Kidney tubule cell (primary cell): ENCODE data around the gene BCDIN3D.

Experiments used
- DNase-seq: peaks from one replicate; pipeline ENCODE4 v3.0.0-alpha.2; 2018; ENCODE audit warnings: low spot score

BCDIN3D gene

DNA sequence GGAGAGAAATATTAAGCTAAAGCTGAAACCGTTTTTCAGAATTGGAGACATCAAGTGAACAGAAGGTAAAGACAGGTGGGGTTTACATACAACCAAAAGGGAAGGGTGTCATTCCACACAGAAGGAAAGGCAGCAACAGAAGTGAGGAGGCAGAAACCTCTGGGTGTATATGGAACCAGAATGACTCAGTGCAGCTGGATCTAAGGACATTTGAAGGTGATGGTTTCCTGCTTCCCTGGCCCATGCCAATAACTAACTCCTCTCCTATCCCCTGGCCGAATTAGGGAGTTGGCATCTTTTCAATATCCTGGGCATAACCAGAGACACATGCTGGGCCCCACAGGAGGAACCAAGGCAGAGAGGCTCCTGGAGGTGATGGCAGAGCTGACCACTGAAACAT, 23.1 kb downstream of the BCDIN3D start:
- DNase-seq = no peak

DNA sequence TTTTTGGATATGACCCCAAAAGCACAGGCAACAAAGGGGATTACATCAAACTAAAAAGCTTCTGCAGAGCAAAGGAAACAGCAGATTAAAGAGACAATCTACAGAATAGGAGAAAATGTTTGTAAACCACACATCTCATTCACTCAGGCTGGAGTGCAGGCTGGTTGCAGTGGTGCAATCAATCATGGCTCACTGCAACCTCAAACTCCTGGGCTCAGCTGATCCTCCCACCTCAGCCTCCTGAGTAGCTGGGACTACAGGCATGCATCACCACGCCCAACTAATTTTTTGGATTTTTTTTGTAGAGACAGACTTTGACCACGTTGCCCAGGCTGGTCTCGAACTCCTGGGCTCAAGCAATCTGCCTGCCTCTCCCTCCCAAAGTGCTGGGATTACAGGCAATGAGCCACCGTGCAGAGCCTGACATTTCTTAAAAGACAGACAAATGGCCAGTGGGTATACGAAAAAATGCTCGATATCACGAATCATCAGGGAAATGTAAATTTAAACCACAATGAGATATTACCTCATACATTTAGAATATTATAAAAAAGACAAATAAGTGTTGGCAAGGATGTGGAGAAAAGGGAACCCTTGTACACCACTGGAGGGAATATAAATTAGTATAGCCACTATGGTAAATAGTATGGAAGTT, 24.5 kb downstream of the BCDIN3D start:
- no peak for DNase-seq

DNA sequence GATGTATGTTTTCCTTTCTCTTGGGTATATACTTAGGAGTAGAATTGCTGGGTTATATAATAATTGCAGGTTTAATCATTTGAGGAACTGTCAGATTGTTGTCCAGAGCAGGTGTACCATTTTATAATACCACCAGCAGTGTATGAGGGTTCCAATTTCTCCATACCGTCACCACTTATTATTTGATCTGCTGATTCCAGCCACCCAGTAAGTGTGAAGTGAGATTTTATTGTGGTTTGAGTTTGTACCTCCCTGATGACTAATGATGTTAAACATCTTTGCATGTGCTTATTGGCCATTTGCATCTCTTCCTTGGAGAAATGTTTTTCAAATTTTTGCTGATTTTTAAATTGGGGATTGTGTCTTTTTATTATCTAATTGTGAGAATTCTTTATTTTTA, 29.8 kb downstream of the BCDIN3D start:
- DNase-seq = peak; percentile 66

DNA sequence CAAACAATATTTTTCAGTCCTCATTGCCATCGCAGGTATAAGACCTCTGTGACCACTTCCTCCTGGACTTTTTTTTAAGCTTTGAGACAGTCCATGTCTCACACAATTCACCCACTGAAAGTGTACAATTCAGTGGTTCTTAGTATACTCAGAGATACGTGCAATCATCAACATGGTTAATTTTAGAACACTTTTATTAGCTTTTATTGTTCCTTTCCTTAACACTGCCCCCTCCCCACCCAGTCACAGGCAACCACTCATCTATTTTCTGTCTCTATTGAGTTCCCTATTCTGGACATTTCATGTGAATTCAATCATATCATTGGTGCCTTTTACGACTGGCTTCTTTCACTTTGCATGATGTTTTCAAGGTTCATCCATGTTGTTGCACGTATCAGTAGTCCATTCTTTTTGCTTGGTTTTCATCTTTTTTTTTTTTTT, 30.9 kb downstream of the BCDIN3D start:
- no peak for DNase-seq

DNA sequence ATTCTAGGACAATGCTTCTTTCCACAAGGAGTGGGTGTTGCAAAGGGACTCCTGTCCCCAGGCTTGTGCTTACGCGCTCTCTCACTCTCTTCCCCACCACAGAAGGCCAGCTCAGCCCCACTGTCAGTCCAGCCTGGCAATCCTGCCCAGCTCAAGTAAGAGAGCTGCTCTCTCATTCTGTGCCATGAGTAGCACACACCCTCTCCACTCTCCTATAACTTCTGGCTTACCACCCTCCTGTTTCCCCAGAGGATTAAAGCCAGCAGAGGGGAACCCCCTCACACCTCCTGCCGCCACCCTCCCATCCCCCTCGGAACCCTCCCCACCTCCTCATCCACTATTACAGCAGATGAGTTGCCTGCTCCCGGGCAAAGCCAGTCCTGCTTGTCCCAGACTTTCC, 31.8 kb downstream of the BCDIN3D start:
- DNase-seq = no peak

DNA sequence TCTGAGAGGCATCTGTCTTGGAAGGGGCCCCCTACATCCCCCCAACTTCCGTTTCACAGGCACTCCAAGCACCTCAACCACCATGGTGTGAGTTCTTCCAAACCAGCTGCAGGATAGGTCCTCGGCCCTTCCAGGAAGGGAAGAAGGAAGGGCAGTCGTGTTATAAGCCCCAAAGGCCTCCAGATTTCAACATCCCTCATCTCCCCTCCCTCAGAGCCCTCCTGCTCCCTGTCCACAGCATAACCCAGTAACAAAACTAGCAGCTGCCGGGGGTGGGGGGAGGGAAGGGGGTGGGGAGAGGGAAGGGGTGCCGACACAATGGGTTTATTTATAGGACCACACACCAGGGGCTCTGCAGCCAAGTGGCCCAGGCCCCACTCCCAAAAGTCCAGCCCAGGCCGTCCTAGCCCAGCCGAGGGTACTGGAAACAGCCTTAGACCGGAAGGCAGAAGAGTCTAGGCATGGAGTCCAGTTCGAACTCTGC, 33.0 kb downstream of the BCDIN3D start:
- DNase-seq = no peak

DNA sequence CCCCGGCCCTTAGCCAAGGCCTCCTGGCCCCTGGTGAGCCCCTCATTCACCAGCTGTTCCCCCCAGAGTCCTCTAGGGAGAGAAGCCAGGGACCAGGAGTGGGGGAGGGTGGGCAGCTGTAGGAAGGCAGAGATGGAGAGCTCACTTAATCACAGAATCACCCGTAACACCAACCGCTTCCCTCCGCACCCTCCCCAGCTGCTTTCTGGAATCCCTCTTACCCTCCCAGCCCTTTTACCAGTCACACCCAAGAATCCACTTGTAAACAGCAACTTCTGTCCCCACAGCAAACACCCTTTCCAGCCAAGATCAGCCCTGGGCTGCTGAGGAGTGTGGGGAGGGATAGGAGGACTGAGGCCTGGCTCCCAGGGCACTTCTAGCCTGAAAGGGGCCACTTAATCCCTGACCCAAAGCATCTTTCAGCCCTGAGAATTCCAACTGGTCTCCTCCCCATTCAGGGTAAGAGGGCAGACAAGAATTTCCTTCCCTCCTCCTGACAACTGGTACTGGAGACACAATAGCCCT, 33.5 kb downstream of the BCDIN3D start:
- no peak for DNase-seq

DNA sequence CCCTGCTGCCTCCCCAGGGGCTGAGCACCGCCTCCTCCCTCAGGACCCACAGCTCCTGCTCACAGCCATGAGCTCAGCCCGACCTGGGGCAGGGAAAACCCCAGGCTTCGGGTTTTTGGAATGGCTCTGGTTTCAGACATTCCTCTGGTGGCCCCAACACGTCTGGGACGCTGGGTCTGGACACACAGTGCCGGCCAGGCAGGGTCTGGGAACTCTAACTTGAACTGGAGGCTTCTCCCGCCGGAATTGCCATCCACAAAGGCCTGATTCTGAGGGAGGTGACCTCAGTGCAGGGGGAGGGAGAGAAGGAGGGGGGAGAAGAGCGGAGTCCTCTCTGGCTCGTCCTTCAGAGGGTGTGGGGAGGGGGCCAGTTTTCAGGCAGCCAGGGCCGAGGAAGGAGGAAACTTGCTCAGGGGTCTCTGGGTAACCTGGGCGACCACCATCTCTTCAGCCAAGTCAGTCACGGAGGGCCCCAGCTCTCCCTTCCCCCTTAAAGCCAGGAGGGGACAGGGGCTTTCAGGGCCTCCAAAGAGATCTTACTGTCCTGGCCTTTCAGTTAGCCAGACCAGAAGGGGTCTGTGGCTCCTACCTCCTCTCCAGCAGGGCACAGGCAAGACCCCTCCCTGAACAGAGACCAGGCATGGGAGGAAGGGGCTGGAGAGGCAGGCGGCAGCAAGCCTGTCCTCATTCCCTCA, 34.1 kb downstream of the BCDIN3D start:
- DNase-seq = no peak

DNA sequence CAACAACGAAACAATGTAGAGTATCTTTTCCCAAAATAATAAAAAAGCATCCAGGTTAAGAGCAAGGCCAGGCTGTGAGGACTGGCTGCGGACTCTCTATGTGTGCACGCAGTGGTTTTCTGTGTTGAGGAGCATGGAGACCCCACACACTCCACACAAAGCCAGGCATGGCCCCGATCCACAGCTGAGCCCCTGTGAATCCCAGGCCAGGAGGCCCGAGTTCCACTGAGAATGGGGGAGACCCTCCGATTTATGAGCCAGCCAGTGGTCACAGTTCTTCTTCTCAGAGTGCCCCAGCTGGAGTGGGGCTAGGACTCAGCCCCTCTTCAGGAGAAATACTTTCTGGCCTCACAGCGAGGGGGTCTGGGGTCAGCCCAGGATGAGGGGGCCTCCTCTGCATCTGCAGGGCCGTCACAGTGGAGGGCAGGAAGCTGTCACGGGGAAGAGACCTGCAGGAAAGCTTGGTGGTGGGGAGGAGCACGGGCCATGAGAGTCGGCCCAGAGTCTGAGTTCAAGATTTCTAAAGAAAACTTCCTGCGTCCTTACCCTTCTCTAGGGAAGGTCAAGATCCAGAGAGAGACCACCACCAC, 34.8 kb downstream of the BCDIN3D start:
- DNase-seq = no peak

DNA sequence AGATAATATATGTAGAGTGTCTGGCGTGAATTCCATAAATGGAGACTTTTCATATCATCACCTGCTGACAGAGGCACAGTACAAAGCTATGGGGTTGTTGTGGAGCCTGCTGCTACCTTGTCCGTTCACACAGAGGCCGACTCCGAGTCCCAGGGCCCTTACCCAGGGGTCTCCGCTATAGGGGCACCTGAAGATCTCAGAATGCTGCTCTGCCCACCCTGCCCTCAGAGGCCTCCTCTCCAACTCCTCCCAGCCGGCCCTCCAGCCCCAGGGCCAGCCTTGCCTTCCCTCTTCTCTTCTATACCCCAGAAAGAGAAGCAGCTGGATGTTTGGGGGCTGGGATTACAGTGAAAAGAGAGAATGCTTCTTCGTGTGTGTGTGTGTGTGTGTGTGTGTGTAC, 36.0 kb downstream of the BCDIN3D start:
- DNase-seq = no peak

DNA sequence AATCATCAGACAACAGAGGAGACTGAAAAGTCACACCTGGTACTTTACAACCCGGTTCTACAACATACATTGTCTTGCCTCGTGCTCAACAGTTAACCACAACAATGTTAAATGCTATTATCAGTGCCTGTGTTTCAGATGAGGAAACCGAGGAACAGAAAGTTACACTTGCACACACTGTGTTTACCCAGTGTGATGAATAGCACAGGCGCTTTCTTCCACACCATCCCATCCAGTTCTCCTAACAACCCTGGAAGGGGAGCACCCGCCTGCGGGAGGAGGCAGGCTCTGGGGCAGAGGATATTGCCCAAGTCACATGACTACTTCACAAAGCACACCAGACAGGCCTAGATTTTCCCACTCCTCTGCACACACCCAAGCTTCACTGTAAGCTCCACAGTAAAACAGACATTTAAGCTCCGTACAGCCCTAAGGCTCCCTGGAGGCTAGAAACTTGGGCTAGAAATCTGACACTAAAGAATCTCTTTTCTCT, 36.5 kb downstream of the BCDIN3D start:
- DNase-seq = no peak

DNA sequence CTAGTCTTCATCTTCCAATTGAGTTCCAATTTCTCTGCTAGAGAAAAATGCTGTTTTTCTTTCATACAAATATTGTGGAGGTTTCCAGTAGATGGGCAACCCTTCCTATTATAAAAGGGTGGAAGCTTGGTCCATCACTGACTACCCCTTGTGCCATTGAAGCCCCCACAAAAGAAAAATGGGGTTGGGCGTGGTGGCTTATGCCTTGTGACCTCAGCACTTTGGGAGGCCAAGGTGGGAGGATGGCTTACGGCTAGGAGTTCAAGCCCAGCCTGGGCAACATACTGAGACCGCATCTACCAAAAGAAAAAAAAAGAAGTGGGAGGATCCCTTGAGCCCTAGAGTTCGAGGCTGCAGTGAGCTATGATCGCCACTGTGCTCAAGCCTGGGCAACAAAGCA, 37.5 kb downstream of the BCDIN3D start:
- DNase-seq = no peak

DNA sequence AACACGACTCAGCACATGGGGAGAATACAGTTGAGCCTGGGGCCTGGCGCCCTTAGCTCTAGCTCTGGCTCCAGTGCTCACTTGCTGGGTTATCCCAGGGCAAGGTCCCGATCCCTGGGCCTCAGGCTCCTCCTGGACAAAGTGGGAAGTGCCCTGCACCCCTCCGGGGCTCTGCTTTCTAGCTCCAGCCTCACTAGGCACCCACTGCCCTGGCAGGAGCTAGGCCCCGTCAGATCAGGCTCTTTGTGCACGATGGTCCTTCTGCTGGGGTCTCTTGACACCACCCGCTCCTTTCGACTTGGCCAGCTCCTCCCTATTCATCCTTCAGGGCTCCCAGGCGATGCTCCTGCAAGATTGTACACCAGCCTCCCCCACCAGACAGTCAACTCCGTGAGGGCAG, 38.1 kb downstream of the BCDIN3D start:
- DNase-seq = no peak

DNA sequence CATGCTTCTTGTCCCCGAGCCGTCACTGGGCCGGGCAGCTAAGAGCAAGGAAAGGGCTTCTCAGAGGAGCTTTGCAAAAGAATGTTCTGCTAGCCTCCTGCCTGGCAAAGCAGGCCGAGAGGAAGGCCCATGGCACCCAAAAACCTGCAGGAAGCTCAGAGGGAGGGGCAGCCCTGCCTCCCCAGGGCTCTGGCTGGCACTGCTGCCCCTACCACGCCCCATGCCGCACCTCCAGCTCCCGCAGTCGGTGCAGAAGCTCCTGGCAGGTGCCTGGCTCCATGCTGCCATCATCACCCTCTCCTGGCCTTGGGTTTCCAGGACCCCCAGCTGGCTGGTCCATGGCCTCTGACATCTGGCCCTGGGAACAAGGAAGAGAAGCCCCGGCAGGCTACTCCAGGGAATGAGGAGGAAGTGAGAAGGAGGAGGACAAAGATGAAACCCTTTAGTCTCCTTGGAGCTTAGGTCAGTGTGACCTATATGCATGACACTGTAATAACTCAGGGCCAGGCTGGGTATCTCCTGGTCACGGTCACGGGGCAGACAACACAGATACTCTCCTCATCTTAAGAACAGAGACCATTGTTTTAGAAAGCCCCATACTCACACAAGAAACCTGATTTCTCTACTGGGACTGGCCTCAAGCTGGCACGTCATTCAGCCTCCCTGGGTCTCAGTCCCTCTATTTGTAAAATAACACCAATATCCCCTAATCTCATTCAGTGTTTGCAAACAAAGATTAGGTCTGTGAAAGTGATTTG, 39.0 kb downstream of the BCDIN3D start:
- no peak for DNase-seq

DNA sequence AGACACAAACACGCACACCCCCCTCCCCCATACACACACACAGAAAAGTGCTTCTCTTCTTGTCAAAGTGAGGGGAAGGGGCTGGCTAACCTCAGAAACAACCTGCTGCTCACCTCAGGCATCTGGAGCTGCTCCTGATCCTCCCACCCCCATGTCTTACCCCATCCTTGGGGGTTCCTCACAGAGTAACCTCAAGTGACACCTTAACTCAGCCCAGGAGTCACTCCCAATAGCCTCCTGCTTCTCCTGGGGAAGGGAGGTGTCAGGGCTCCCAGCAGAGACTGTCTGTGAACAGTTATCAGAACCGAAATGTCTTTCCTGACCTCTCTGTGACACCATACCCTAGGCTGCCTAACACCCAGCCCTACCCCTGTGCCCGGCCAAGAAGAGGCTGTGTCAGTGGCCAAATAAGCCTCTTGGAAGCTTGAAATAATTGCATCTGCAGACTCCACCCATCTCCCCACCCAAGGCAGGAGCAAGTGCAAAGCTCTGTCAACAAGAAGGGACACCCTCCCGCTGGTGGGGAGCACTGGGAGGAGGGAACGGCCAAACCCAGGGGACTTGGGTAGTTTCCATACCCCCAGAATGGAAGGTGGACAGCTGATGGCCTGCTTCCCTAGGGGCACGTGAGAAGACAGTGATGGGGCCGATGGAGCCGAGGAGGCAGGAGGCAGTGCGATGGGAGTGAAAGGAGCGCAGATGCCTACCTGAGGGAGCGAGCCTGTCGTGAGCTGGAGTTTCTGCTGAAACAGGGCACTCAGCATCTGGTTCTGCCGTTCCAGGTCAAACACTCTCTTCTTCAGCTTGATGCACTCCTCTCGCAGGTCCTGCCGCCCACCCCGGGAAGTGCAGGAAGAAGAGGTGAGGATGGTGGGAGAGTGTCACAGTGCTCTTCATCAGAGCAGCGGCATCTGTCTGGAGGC, 41.5 kb downstream of the BCDIN3D start:
- no peak for DNase-seq

DNA sequence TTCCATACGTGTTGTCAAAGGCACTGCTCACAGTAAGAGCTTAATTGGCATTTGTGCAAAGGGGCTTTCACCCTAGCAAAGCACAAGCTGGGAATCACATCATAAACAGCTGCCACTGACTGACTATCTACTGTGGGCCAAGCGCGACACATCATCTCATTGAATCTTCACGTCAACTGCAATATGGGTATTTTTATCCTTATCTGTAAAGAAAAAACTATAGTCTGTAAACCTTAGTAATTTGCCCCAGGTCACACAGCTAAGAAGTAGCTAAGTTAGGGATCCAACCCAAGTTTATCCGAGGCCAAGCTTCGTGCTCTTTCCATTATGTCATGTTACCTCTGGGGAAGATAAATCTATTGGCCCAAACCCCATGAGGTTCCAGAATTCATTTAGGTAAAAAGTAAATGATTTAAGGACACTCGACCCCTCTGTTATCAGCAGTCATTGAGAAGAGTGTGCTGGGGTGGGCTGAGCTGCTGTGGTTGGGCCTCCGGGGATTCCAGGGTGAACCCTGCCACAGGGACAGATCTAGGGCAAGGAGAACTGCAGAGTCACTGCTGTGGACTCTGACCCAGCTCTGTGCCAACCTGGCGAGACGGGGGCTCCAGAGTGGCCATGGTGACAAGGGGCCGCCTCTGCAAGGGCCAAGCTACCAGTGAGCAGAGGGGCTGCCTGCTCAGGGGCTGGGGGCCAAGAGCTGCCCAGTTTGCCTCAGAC, 42.3 kb downstream of the BCDIN3D start:
- DNase-seq = no peak

DNA sequence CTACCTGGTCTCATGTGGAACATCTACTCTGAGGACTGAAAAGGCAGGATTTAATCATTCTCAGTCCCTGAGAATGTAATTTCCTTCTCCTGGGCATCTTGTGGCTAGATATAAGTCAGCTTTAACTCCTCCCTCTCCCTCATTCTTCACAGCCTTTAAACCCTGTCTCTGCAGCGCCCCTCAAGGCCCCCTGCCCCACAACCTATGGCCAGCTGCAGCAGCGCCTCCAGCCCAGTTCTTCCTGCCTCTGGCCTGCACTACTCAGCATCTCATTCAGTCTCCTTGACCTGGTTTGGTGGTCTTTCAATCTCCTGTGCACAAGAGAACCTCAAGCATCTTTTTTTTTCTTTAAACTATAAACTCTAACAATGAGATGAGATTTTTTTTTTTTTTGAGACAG, 44.0 kb downstream of the BCDIN3D start:
- no peak for DNase-seq

DNA sequence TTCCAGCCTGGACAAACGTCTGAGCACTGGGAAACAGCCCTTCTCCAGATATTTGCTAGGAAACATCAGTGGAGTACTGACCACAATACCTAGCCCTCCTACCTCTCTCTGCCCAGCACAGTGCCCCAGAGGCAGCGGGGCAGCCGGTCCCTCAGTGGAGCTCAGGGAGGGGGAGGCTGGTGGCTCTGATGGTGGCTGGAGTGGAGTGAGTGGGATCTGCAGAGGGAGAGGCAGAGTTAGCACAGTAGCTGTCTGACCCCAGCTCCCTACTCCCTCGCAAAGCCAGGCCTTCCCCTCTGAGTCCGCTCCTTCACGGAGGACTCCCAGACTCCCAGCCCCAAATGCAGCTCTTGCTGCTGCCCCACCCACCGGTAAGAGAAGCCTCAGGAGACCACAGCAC, 44.7 kb downstream of the BCDIN3D start:
- no peak for DNase-seq

DNA sequence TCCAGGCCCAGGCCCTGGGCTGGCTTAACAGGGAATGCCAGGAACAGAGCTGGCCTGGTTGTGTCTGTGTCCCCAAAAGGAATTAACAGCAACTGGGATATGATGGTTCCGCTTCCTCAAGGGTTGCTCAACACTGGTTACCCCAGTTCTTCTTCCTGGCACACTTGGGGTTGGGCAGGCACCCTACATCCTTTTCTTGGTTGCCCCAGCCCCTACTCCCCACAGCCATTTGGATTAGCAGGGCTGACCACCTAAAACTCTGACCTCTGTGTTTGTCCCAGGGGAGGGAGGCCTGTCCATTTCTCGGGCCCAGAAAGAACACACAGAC, 45.5 kb downstream of the BCDIN3D start:
- DNase-seq = no peak

DNA sequence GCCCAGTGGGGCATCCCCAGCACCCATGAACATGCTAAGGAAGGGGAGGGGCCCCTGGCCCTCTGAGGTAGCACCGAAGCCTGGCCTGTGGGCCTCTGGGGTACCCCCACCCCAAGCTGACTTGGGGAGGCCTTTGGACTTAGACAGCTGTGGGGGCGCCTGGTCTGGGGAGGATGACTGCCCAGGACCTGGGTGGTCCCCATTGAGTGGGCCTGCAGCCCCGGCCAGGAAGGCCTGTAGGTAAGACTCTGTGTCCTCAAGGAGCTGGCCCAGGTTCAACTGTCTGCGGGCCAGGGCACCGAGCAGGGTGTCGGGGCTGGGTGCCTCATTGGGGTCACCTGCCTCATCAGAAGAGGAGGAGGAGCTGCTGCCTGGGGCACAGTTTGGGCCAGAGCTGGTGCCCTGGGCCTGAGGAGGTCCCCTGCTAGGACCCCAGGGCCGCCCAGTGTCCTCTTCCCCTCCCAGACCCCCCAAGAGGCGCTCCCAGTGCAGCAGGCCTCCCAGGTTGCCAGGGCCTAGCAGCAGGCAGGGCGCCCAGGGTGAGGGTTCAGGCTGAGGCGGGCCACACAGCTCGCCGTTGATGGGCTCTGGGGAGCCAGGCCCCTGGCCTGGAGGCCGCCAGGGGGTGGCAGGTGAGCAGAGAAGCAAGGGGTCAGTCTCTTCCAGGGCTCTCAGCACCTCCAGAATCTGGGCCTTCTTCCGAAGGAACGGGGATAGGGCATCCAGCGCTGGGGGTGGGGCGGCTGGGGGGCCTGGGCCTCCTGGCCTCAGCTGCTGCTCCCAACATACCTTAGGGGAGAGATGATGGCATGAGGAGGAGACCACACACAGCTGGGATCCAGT, 46.1 kb downstream of the BCDIN3D start:
- DNase-seq = no peak
